VCaP (cell line): ENCODE measurements around the gene DGAT2.
A peak's percentile ranks its signal among the peaks of the same experiment; 100 is the strongest.

Experiments
- H3K27ac ChIP-seq: fragments of 450-650 bp; 2 replicates; pipeline ENCODE4 v1.5.1; 2017
- CTCF ChIP-seq: fragments of 450-650 bp; conservative IDR thresholded peaks from 2 replicates; pipeline ENCODE4 v1.5.1; 2017; ENCODE audit warnings: mild to moderate bottlenecking, moderate library complexity

Gene DGAT2

GRCh38 chr11:75783416-75784084, 15.0 kb downstream of the DGAT2 start:
- H3K27ac ChIP-seq, result peak overlapping the region; percentile 68

GRCh38 chr11:75784085-75784478, 15.5 kb downstream of the DGAT2 start:
- peak overlapping the region; percentile 68 for H3K27ac ChIP-seq
- no peak for TF ChIP-seq CTCF

More at GRCh38 chr11:75783416-75784084, 15.0 kb downstream of the DGAT2 start:
- TF ChIP-seq CTCF, result no peak

- TF ChIP-seq CTCF, result no peak
- H3K27ac ChIP-seq, result peak overlapping the region; percentile 68; the same call in 1 of the 2 replicates
Measured at GRCh38 chr11:75784506-75784905, 15.9 kb downstream of the DGAT2 start.

- H3K27ac ChIP-seq, result peak overlapping the region; percentile 68; the same call in 1 of the 2 replicates
- no peak for TF ChIP-seq CTCF
Measured at GRCh38 chr11:75785187-75785586, 16.6 kb downstream of the DGAT2 start.

GRCh38 chr11:75786101-75786736, 17.6 kb downstream of the DGAT2 start:
- no peak for TF ChIP-seq CTCF

GRCh38 chr11:75789521-75789920, 20.9 kb downstream of the DGAT2 start:
- H3K27ac ChIP-seq, result no peak overlapping the region

More at GRCh38 chr11:75786101-75786736, 17.6 kb downstream of the DGAT2 start:
- H3K27ac ChIP-seq, result peak overlapping the region; percentile 68

More at GRCh38 chr11:75789521-75789920, 20.9 kb downstream of the DGAT2 start:
- no peak for TF ChIP-seq CTCF
